Panc1 (cell line): ENCODE data around the gene LLGL2. TPM values are rescaled to one million over a fixed set of nuclear protein-coding genes. Genes with fewer than 3 reads are reported as not detected.

Source experiments
- ATAC-seq: fragments of 200-7000 bp; cut with Tn5 transposase; 2 replicates; pipeline ENCODE4 v1.9.1; 2020; ENCODE audit warnings: mild to moderate bottlenecking, moderate library complexity
- BruUV-seq: library from RNA; stranded (reverse); fragments of 400-500 nt; replicated peaks from 2 replicates; lab custom pipeline; 2021; lab: Mats Ljungman, UMichigan
- CTCF ChIA-PET: fragments of 300-600 bp; sonication (Branson Sonifier 250); formaldehyde crosslinking; loops from one replicate; lab custom pipeline; 2022; ENCODE audit warnings: antibody characterized with exemption; lab: Charles Lee
- POLR2A ChIA-PET: fragments of 300-600 bp; sonication (Branson Sonifier 250); formaldehyde crosslinking; loops from one replicate; lab custom pipeline; 2022; ENCODE audit warnings: antibody characterized with exemption; lab: Charles Lee
- DNase-seq: peaks from one replicate; pipeline ENCODE4 v3.0.0-alpha.2; 2010; ENCODE audit warnings: low read depth, low spot score
- H3K27ac ChIP-seq: 2 replicates; pipeline ENCODE4 v1.5.1; 2011; ENCODE audit warnings: mild to moderate bottlenecking, low read length, inconsistent platforms
- H3K27me3 ChIP-seq: fragments of 200-500 bp; sonication (Bioruptor generic); 2 replicates; pipeline ENCODE4 v1.6.0; 2014; ENCODE audit warnings: low read length, inconsistent platforms; ENCODE audit not compliant: control insufficient read depth, insufficient read depth
- H3K36me3 ChIP-seq: fragments of 200-500 bp; sonication (Bioruptor generic); 2 replicates; pipeline ENCODE4 v1.5.1; 2014; ENCODE audit warnings: inconsistent platforms, mild to moderate bottlenecking, low read length, moderate library complexity; ENCODE audit not compliant: control insufficient read depth, insufficient read depth
- H3K4me1 ChIP-seq: 2 replicates; pipeline ENCODE4 v1.5.1; 2011; ENCODE audit warnings: inconsistent platforms, mild to moderate bottlenecking, low read length, moderate library complexity; ENCODE audit not compliant: control insufficient read depth, insufficient read depth
- H3K4me3 ChIP-seq, 2 experiments: 2 replicates each; pipeline ENCODE4 v1.5.1; 2011 to 2012; ENCODE audit warnings: low read depth in 2 of 2, low read length in 2 of 2, mild to moderate bottlenecking in 2 of 2, inconsistent platforms in 1 of 2, moderate library complexity in 1 of 2
- H3K9me3 ChIP-seq: fragments of 200-500 bp; sonication (Bioruptor generic); 2 replicates; pipeline ENCODE4 v1.5.1; 2014; ENCODE audit warnings: low read depth, mild to moderate bottlenecking, inconsistent platforms, low read length, moderate library complexity; ENCODE audit not compliant: control insufficient read depth, insufficient read depth
- CTCF ChIP-seq: fragments of 450-650 bp; IDR thresholded peaks from 2 replicates; pipeline ENCODE4 v1.5.1; 2017; ENCODE audit warnings: mild to moderate bottlenecking
- POLR2AphosphoS5 ChIP-seq: IDR thresholded peaks from 2 replicates; pipeline ENCODE4 v1.6.1; 2012; ENCODE audit warnings: mild to moderate bottlenecking, low read depth, low read length, moderate library complexity
- REST ChIP-seq, 2 experiments: IDR thresholded peaks; 2 replicates each; pipeline ENCODE4 v1.6.1; 2011 to 2012; ENCODE audit warnings: low read depth in 2 of 2, control low read depth in 1 of 2, low read length in 1 of 2, mild to moderate bottlenecking in 1 of 2, moderate library complexity in 1 of 2; ENCODE audit not compliant: insufficient read depth in 1 of 2
- SIN3A ChIP-seq: IDR thresholded peaks from 2 replicates; pipeline ENCODE4 v1.6.1; 2012; ENCODE audit warnings: low read depth, mild to moderate bottlenecking, low read length, moderate library complexity, borderline replicate concordance; ENCODE audit not compliant: insufficient read depth
- TCF7L2 ChIP-seq: IDR thresholded peaks from 2 replicates; pipeline ENCODE4 v1.6.1; 2011; ENCODE audit warnings: mild to moderate bottlenecking, low read depth, low read length, inconsistent platforms
- in situ Hi-C: cut with HindIII; loops from 2 replicates; pipeline ENCODE4 v1.10.0; 2016; ENCODE audit warnings: low sequenced_read_pairs, low pct_unique_long_range_greater_than_20kb
- intact Hi-C: fragments of 100-400 bp; cut with micrococcal nuclease; formaldehyde crosslinking; loops from one replicate; pipeline ENCODE4 v1.10.0; 2022; ENCODE audit not compliant: unreplicated experiment
- total RNA-seq: library from RNA; stranded (reverse); gene quantifications from one replicate; pipeline ENCODE4 v1.2.1, GENCODE V29; 2021; ENCODE audit not compliant: unreplicated experiment

The LLGL2 gene
- total RNA-seq, 1 experiment from 2014 or later = 201 TPM

GRCh38 chr17:75546181-75546580 is 20.7 kb downstream of the LLGL2 start:
- BruUV-seq = no TSS peak
- POLR2A ChIA-PET = no interaction called here
- CTCF ChIA-PET = no interaction called here
- TF ChIP-seq CTCF = no peak
- no peak for TF ChIP-seq POLR2AphosphoS5
- no peak for TF ChIP-seq REST (IDR thresholded peaks at IDR 0.05; ENCODE audit: insufficient read depth in 1 of 2, low read depth in 2 of 2, low read length in 1 of 2)
- TF ChIP-seq SIN3A = no peak
- no peak for TF ChIP-seq TCF7L2
- H3K4me3 ChIP-seq = no peak overlapping the region
- no peak for ATAC-seq
- no peaks in the 10 kb centered on the region for H3K36me3 ChIP-seq
- peaks cover 22% of the 10 kb centered on the region for H3K4me1 ChIP-seq
- intact Hi-C loops (no loop called here), in situ Hi-C loops (no loop called here)
- H3K27ac ChIP-seq = no peak overlapping the region
- no peaks in the 10 kb centered on the region for H3K27me3 ChIP-seq
- no peaks in the 10 kb centered on the region for H3K9me3 ChIP-seq
- DNase-seq = no peak

GRCh38 chr17:75547091-75547490 is 21.6 kb downstream of the LLGL2 start:
- H3K4me1 ChIP-seq = peaks cover 19% of the 10 kb centered on the region
- no peak overlapping the region for H3K27ac ChIP-seq
- H3K27me3 ChIP-seq = no peaks in the 10 kb centered on the region
- BruUV-seq = no TSS peak
- in situ Hi-C loops = no loop called here
- no peaks in the 10 kb centered on the region for H3K9me3 ChIP-seq
- CTCF ChIA-PET = no interaction called here
- DNase-seq = no peak
- H3K4me3 ChIP-seq = no peak overlapping the region
- H3K36me3 ChIP-seq = no peaks in the 10 kb centered on the region
- intact Hi-C loops = no loop called here
- no peak for TF ChIP-seq CTCF
- POLR2A ChIA-PET = no interaction called here
- ATAC-seq = no peak

- Histone ChIP-seq H3K4me3 (no peak overlapping the region), H3K4me1 (peaks cover 23% of the 10 kb centered on the region), H3K9me3 (no peaks in the 10 kb centered on the region), H3K27me3 (no peaks in the 10 kb centered on the region), H3K36me3 (no peaks in the 10 kb centered on the region), H3K27ac (no peak overlapping the region)
- BruUV-seq = no TSS peak
- in situ Hi-C loops = no loop called here
- no peak for TF ChIP-seq CTCF
- no peak for TF ChIP-seq POLR2AphosphoS5
- no peak for TF ChIP-seq REST (IDR thresholded peaks at IDR 0.05; ENCODE audit: insufficient read depth in 1 of 2, low read depth in 2 of 2, low read length in 1 of 2)
- no peak for TF ChIP-seq SIN3A
- TF ChIP-seq TCF7L2 = no peak
- ChIA-PET CTCF (no interaction called here), POLR2A (interaction anchor here (0.7 kb wide), 1 partner anchor 317 kb away, joined by 6 read pairs; no protein-coding TSS in a partner anchor)
- intact Hi-C loops = no loop called here
- no peak for ATAC-seq
- DNase-seq = no peak
These were observed 23.3 kb downstream of the LLGL2 start for GRCh38 chr17:75548813-75549212.
